Esophagus muscularis mucosa (tissue), 4 donors: Measurements from ENCODE around the gene TTC4. TPM values are rescaled to one million over a fixed set of nuclear protein-coding genes. Genes with fewer than 3 reads are reported as not detected.
"Not testable (repeated sequence)": the region's sequence is repeated elsewhere in the genome, so short reads cannot be mapped to it uniquely, and the experiment has no call there.

Experiments used
- DNase-seq: peaks from one replicate; pipeline ENCODE4 v3.0.0-alpha.2; 2017; ENCODE audit errors: extremely low spot score
- H3K27ac ChIP-seq, 4 donors: fragments of 200-600 bp; sonication (generic); replicated peaks in 1 of 4; 1 replicate in 3 of 4; 2 replicates in 1 of 4; pipeline ENCODE4 v1.5.1; 2016 to 2019; ENCODE audit warnings: mild to moderate bottlenecking in 1 of 4
- H3K27me3 ChIP-seq, 4 donors: fragments of 200-600 bp; sonication (generic); one replicate each; pipeline versions ENCODE4 v1.5.1 to v1.6.0; 2016 to 2019
- H3K36me3 ChIP-seq, 4 donors: fragments of 200-600 bp; sonication (generic); one replicate each; pipeline ENCODE4 v1.5.1; 2016 to 2019
- H3K4me1 ChIP-seq, 4 donors: fragments of 200-600 bp; sonication (generic); one replicate each; pipeline ENCODE4 v1.5.1; 2016 to 2019
- H3K4me3 ChIP-seq, 4 donors: fragments of 200-600 bp; sonication (generic); 1 replicate in 2 of 4; 2 replicates in 2 of 4; pipeline ENCODE4 v1.5.1; 2016 to 2019; ENCODE audit warnings: mild to moderate bottlenecking in 4 of 4, moderate library complexity in 1 of 4
- H3K9me3 ChIP-seq, 4 donors: fragments of 200-600 bp; sonication (generic); 1 replicate in 3 of 4; 2 replicates in 1 of 4; pipeline ENCODE4 v1.5.1; 2016 to 2019
- EP300 ChIP-seq: sonication (generic); formaldehyde crosslinking; IDR thresholded peaks from one replicate; pipeline ENCODE4 v1.6.1; 2017; ENCODE audit warnings: antibody characterized with exemption
- POLR2A ChIP-seq: fragments of 450-650 bp; IDR thresholded peaks from one replicate; pipeline ENCODE4 v1.6.1; 2017; ENCODE audit warnings: antibody characterized with exemption, moderate library complexity, mild to moderate bottlenecking, low read depth
- POLR2AphosphoS5 ChIP-seq, 2 donors: sonication (generic); formaldehyde crosslinking; IDR thresholded peaks; one replicate each; pipeline ENCODE4 v1.6.1; 2017; ENCODE audit warnings: antibody characterized with exemption in 2 of 2
- WGBS: methylation state at CpG from one replicate; pipeline ENCODE4 v1.1.5; 2018; 5-methylcytosine and 5-hydroxymethylcytosine counted together
- intact Hi-C: fragments of 100-400 bp; cut with DNase I; formaldehyde crosslinking; loops from one replicate; pipeline ENCODE4 v1.15.1; 2023
- total RNA-seq, 4 donors: library from RNA; depleted of rRNA; stranded (reverse); fragments of >200 nt; gene quantifications; one replicate each; pipeline versions ENCODE4 v1.1.0 to v1.2.1, GENCODE V29; 2016
- TF ChIP-seq, protein P1 (sequence below), 3 experiments: fragments of 200-600 bp in 2 of 3; fragments of 450-650 bp in 1 of 3; sonication (generic) in 2 of 3; IDR thresholded peaks; one replicate each; pipeline ENCODE4 v1.5.1; 2017 to 2019; ENCODE audit warnings: antibody characterized with exemption in 3 of 3, mild to moderate bottlenecking in 2 of 3, moderate library complexity in 1 of 3

The TTC4 gene
- total RNA-seq, 4 donors from 2014 or later: 10.8 to 16.4 (median 13.8) TPM

DNA sequence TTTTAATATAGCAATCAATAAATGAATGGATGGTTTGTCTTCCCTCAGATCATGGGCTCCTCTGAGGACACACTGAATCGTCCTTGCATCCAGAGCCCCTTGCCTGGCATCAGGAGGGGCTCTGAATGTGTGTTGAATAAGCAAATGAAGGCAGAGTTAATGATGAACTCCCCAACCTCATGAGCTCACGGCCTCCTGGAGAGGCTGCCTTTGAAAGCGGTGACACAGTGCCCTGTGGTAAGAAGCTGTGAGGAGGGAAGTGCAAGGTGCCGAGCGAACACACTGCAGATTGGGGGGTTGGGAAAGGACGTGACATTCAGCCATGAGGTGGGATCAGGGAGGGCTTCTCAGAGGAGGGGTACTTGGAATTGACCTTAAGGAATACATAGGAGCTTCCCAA lies 51.9 kb downstream of the TTC4 start:
- Histone ChIP-seq H3K27me3 (no peaks in the 10 kb centered on the region), H3K27ac (no peak overlapping the region), H3K4me1 (peaks cover 6 to 21% (median 18%) of the 10 kb centered on the region in 4 donors), H3K4me3 (no peak overlapping the region), H3K36me3 (no peaks in the 10 kb centered on the region), H3K9me3 (no peaks in the 10 kb centered on the region)
- intact Hi-C loops: no loop called here
- TF ChIP-seq POLR2A (no peak), EP300 (no peak), POLR2AphosphoS5 (IDR thresholded peaks at IDR 0.05) (no peak)
- TF ChIP-seq, protein P1, sequence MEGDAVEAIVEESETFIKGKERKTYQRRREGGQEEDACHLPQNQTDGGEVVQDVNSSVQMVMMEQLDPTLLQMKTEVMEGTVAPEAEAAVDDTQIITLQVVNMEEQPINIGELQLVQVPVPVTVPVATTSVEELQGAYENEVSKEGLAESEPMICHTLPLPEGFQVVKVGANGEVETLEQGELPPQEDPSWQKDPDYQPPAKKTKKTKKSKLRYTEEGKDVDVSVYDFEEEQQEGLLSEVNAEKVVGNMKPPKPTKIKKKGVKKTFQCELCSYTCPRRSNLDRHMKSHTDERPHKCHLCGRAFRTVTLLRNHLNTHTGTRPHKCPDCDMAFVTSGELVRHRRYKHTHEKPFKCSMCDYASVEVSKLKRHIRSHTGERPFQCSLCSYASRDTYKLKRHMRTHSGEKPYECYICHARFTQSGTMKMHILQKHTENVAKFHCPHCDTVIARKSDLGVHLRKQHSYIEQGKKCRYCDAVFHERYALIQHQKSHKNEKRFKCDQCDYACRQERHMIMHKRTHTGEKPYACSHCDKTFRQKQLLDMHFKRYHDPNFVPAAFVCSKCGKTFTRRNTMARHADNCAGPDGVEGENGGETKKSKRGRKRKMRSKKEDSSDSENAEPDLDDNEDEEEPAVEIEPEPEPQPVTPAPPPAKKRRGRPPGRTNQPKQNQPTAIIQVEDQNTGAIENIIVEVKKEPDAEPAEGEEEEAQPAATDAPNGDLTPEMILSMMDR (IDR thresholded peaks at IDR 0.05): no peak
- WGBS: 60% methylated on average over 6 of the region's 6 CpGs
- DNase-seq: no peak

DNA sequence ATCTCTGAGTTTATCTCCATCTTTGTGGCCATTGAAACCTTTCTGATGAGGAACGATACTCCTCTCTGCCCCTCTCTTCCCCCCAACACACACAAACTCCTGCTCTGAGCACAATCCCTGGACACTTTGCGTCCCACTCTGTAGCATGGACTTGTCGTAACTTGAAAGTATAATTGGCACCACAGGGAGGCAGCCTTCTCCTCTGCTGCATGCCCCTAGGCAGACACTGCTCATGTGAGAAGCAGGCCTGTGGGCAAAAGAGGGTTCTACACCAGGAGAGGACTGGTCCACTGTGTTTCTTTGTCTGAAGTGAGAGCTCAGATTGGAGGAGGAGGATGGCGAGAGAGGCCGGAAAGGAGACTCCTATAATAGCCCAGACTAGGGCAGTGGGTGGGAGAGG lies 52.4 kb downstream of the TTC4 start:
- intact Hi-C loops: no loop called here
- Histone ChIP-seq H3K4me1 (peaks cover 6 to 16% (median 14%) of the 10 kb centered on the region in 4 donors), H3K36me3 (no peaks in the 10 kb centered on the region), H3K27ac (no peak overlapping the region), H3K27me3 (no peaks in the 10 kb centered on the region), H3K9me3 (no peaks in the 10 kb centered on the region), H3K4me3 (no peak overlapping the region)
- TF ChIP-seq EP300 (no peak), POLR2AphosphoS5 (IDR thresholded peaks at IDR 0.05) (no peak), POLR2A (no peak)
- TF ChIP-seq, protein P1 (IDR thresholded peaks at IDR 0.05): no peak
- WGBS: 63% methylated on average over 5 of the region's 5 CpGs
- no peak for DNase-seq

DNA sequence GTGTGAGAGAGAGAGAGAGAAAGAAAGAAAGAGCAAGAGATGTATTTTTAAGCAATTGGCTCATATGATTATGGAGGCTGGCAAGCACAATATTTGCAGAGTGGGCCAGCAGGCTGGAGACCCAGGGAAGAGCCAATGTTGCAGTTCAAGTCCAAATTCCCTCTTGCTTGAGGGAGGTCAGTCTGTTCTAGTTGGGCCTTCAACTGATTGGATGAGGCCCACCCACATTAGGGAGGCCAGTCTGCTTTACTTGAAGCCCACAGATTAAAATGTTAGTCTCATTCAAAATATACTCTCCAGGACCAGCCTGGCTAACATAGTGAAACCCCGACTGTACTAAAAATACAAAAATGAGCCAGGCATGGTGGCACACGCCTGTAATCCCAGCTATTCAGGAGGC lies 57.3 kb downstream of the TTC4 start:
- 91% methylated on average over 2 of the region's 2 CpGs for WGBS
- Histone ChIP-seq H3K4me3 (no peak overlapping the region), H3K27ac (no peak overlapping the region), H3K4me1 (no peaks in the 10 kb centered on the region), H3K36me3 (no peaks in the 10 kb centered on the region), H3K27me3 (peaks cover 0 to 6% (median 0%) of the 10 kb centered on the region in 4 donors), H3K9me3 (no peaks in the 10 kb centered on the region)
- no peak for DNase-seq
- intact Hi-C loops: no loop called here
- TF ChIP-seq EP300: no peak
- no peak for TF ChIP-seq POLR2A
- TF ChIP-seq, protein P1 (IDR thresholded peaks at IDR 0.05): no peak
- TF ChIP-seq POLR2AphosphoS5 (IDR thresholded peaks at IDR 0.05): no peak

DNA sequence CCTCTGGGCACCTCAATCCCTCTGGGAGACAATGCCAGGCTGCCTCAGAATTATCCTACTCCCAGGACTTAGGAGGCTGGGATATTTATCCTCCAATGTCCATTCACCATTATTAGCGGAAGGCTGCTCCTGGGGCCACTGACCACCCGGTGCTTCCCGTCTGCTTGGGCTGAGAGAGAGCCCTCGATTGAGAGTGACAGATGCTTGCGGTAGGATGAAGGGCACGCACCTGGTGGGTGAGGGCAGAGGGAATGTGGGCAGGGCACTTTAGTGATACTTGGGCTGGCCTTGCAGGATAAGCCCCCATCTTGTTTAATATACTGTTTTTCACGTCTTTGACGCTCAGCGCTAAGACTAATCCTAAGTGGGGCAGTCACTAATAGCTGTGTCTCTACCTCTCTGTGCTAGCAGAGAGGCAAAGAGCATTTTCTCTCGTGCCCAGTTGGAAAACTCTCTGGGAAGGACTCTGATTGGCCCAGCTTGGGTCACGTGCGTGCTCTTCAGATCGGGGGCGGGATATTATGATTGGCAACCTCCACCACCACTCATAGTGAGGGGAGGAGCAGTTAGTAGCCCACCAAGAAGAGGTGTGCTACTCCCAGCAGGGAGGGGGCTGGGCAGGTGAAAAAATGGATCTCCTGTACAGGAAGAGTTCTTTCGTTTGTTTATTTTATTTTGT lies 59.3 kb downstream of the TTC4 start:
- Histone ChIP-seq H3K4me1 (no peaks in the 10 kb centered on the region), H3K27me3 (peaks cover 0 to 17% (median 0%) of the 10 kb centered on the region in 4 donors), H3K9me3 (no peaks in the 10 kb centered on the region), H3K27ac (no peak overlapping the region), H3K36me3 (no peaks in the 10 kb centered on the region), H3K4me3 (no peak overlapping the region)
- no peak for DNase-seq
- 61% methylated on average over 15 of the region's 15 CpGs for WGBS
- intact Hi-C loops: no loop called here
- TF ChIP-seq, protein P1 (IDR thresholded peaks at IDR 0.05): no peak
- TF ChIP-seq POLR2A (no peak), EP300 (no peak), POLR2AphosphoS5 (IDR thresholded peaks at IDR 0.05) (no peak)

DNA sequence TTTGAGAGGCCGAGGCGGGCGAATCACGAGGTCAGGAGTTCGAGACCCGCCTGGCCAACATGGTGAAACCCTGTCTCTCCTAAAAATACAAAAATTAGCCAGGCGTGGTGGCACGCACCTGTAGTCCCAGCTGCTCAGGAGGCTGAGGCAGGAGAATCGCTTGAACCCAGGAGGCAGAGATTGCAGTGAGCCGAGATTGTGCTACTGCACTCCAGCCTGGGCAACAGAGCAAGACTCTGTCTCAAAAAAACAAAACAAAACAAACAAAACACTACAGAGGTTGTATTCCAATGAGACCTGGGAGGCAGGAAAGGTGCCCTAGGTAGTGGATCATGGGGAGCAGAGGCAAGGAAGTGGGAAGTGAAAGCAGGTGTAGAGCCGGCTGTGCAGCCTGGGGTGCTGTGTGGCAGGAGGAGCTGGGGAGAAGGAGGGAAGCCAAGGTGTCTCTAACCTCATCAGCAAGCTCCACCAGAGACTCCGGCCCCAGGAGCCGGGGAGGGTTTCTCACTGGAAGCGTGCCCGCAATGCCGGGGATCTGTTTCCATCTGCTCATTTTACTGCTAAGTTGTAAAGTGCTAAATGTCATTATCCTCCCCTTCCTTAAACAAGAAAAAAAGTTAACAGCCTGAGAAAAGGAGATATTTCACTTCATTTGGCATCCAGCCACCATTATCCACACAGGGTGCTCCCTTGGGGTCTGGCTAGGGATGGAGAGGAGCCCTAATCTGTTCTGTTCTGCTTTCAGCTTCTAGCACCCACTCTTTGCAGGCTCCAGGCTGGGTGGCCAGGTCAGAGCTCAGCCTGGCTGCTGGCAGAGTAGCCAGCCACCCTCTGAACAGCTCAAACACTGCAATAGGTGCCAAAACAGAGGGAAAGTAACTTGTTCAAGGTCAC lies 60.4 kb downstream of the TTC4 start:
- H3K4me3 ChIP-seq: not testable (repeated sequence)
- WGBS: 76% methylated on average over 16 of the region's 16 CpGs

More for the DNA sequence above, 60.4 kb downstream of the TTC4 start:
- H3K36me3 ChIP-seq, H3K9me3 ChIP-seq, DNase-seq, intact Hi-C loops, H3K4me1 ChIP-seq, H3K27ac ChIP-seq: not testable (repeated sequence)
- H3K27me3 ChIP-seq: peaks cover 0 to 28% (median 2%) of the 10 kb centered on the region in 4 donors
